ENCODE measurements around the gene NCL.
"Not testable (repeated sequence)": the region's sequence is repeated elsewhere in the genome, so short reads cannot be mapped to it uniquely, and the experiment has no call there.

Gene NCL

GRCh38 chr2:231407686-231408085 lies 56.6 kb downstream of the NCL start:
- not testable (repeated sequence) for DNase-seq (ENCODE audit: low read depth in 2 of 2, low spot score in 1 of 2)

- not testable (repeated sequence) for DNase-seq (ENCODE audit: low read depth in 2 of 2, low spot score in 1 of 2)
These were observed 58.5 kb downstream of the NCL start for GRCh38 chr2:231405601-231406367.

GRCh38 chr2:231404183-231404578 lies 60.1 kb downstream of the NCL start:
- DNase-seq (ENCODE audit: low read depth in 2 of 2, low spot score in 1 of 2), result not testable (repeated sequence)
